ENCODE measurements around the gene PRKD1.

GRCh38 chr14:29681316-29681715 lies 246.3 kb downstream of the PRKD1 start:
- TF ChIP-seq CTCF (IDR thresholded peaks at IDR 0.05; ENCODE audit: low read depth, low read length), result no peak
- no peak for TF ChIP-seq EZH2phosphoT487 (IDR thresholded peaks at IDR 0.05; ENCODE audit: low read depth)
